Measurements from ENCODE around the gene ESYT1. TPM values are rescaled to one million over a fixed set of nuclear protein-coding genes. Genes with fewer than 3 reads are reported as not detected.
A peak's percentile ranks its signal among the peaks of the same experiment; 100 is the strongest.

Gene ESYT1
- total and polyA plus RNA-seq, 9 of the 15 experiments (the other 6 are each of a cell fraction or from before 2014, with no cell fraction given) = 132 to 420 (median 164) TPM

GRCh38 chr12:56104815-56105608 is 23.1 kb upstream of the ESYT1 start (continued):
- TF ChIP-seq MGA (IDR thresholded peaks at IDR 0.05) (peak; percentile 45), ATF2 (CRISPR knock-in tag; IDR thresholded peaks at IDR 0.05) (no peak), ZBTB11 (CRISPR knock-in tag; IDR thresholded peaks at IDR 0.05) (0 out of 6 replicates have a peak, but pooled peaks of 1 of the 3 experiments have one; percentile 33), TAF7 (tag; IDR thresholded peaks at IDR 0.05) (0 out of 2 replicates have a peak, but pooled peaks have one; percentile 56), RB1 (IDR thresholded peaks at IDR 0.05; ENCODE audit: low read depth) (0 out of 2 replicates have a peak, but pooled peaks have one; percentile 20), HIVEP1 (CRISPR knock-in tag; IDR thresholded peaks at IDR 0.05) (no peak)

Data from K562 (cell line).